ENCODE results near the gene UGT1A9.
"Not testable (repeated sequence)": the region's sequence is repeated elsewhere in the genome, so short reads cannot be mapped to it uniquely, and the experiment has no call there.

UGT1A9 gene

GRCh38 chr2:233681521-233682099 is 9.9 kb downstream of the UGT1A9 start, which contains the start of gene UGT1A7:
Gene UGT1A7, plus strand, starts transcription at chr2:233681901. Its CDS starts 37 bp downstream, at chr2:233681938.
- DNase-seq = no peak

GRCh38 chr2:233684640-233685039 is 12.9 kb downstream of the UGT1A9 start:
- no peak for DNase-seq

DNA sequence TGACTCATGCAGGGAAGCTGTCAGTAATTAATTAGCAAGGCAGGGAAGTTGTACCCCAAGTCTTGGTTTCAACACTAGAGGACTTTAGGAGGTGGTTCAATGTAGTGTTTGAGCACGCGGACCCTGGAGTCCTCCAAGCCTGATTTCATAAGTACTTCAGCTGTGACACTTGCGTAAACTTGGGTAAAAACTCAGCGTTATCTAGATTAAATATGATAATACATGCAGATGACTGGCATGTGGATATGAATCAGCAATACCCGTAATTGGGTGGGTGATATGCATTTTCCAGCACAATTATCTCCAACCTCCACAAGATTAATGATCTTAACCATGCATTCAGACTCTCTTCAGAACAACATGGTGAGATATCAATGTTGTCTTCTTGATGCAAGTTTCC is 15.2 kb downstream of the UGT1A9 start:
- DNase-seq = no peak

- no peak for DNase-seq
Observed at GRCh38 chr2:233688341-233688740, 16.6 kb downstream of the UGT1A9 start.

- DNase-seq = no peak
Observed at GRCh38 chr2:233689031-233689430, 17.3 kb downstream of the UGT1A9 start.

- no peak for DNase-seq
Observed at GRCh38 chr2:233689501-233689900, 17.8 kb downstream of the UGT1A9 start.

GRCh38 chr2:233690444-233690843 is 18.7 kb downstream of the UGT1A9 start:
- no peak for DNase-seq

- DNase-seq = no peak
Observed at GRCh38 chr2:233691443-233692433, 20.0 kb downstream of the UGT1A9 start.

- DNase-seq = no peak
Observed at GRCh38 chr2:233692648-233693047, 20.9 kb downstream of the UGT1A9 start, which contains the start of gene UGT1A6. Gene UGT1A6, plus strand, starts transcription at chr2:233692890. Its CDS starts 115 bp downstream, at chr2:233693005.

- no peak for DNase-seq
Observed at GRCh38 chr2:233693963-233694362, 22.3 kb downstream of the UGT1A9 start.

GRCh38 chr2:233698740-233699139 is 27.0 kb downstream of the UGT1A9 start:
- no peak for DNase-seq

- DNase-seq = no peak
Observed at GRCh38 chr2:233699424-233700027, 27.8 kb downstream of the UGT1A9 start.

- DNase-seq = no peak
Observed at GRCh38 chr2:233700028-233700635, 28.4 kb downstream of the UGT1A9 start.

- not testable (repeated sequence) for DNase-seq
Observed at GRCh38 chr2:233700842-233701241, 29.1 kb downstream of the UGT1A9 start.

DNA sequence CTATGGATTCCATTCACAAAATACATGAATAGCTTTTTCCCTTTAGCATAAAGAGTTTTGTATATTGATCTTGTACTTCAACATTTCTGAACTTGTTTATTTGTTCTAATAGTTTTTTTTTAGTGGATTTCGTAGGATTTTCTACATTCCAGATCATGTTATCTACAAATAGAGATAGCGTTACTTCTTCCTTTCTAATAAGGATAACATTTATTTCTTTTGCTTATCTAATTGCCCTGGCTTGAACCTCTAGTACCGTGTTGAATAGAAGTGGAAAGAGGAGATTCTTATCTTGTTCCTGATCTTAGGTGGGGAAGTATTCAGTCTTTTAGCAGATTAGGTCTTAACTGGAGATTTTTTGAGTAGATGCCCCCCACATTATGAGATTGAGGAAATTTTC is 30.5 kb downstream of the UGT1A9 start:
- DNase-seq = no peak

- DNase-seq = no peak
Observed at GRCh38 chr2:233705911-233706506, 34.3 kb downstream of the UGT1A9 start.

- no peak for DNase-seq
Observed at GRCh38 chr2:233706720-233707119, 35.0 kb downstream of the UGT1A9 start.

DNA sequence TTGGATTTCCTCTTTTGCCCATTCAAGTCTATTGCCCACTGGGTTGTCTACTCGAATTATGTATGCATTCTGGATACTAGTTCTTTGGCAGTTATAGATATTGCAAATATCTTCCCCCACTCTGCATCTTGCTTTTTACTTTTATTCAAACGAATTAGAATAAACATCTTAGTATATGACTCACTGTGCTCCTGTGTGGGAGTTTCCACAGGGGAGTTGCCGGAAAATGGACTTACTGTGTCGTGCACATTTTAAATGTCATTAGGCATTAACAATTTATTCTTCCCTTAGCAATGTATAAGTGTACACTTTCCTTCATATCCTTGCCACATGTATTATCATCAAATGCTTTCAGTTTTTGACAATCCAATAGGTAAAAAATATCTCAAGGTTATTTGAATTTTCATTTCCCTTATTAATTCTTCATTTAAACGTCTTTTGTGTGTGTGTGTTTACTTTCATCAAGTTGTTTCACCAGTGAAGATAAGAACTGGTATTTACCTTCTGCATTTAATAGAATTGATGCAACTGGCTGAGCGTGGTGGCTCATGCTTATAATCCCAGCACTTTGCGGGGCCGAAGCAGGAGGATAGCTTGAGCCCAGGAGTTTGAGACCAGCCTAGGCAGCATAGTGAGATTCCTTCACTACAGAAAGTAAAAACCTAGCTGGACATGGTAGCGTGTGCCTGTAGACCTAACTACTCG is 36.4 kb downstream of the UGT1A9 start:
- DNase-seq = no peak

DNA sequence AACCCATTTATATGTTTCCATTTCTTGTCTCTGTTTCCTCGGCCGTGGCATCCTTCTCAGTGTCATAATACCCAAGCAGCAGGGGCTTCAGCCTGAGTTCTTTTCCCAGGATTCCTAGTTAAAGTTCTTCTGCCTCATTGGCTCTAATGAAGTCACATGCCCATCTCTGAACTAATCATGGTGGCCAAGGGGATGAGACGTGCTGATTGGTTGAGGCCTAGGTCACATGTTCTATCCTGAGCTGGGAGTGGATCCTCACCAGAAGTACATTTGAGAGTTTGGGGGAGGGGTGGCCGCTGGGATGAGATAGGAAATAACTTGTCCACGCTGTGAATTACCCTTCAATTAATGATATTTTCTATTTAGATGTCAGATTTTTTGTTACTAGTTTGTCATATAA is 37.2 kb downstream of the UGT1A9 start:
- DNase-seq = no peak

DNA sequence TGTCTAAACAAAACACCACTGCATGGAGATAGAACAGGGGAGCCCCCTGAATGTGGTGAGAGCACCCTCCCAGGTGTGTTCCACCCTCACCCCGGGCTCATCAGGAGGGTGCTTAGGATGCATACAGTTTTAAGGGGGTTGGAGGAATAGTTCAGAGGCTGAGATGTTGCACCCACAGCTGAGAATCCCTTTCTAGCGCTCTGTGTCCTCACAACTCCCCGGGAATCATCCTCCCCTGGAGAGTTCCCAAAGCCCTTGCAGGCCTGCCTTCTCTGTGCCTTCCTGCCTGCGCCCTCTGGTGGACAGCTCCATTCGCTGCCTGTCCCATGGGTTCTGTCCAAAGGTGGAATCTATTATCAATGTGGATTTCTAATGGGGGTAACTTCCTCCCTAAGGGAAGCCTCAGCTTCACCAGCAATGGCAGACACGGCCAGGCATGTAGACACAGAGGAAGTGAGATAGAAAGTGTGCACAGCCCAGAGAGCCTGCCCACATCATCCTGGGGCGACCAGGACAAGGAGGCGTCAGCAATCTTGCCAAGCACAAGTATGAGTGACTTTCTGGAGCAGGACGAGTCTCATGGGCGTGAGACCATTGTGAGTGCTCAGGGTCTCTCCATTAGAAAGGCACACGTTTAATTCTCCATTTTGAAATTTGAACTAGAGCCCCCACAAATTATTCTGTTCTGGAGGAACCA is 39.8 kb downstream of the UGT1A9 start:
- peak; percentile 57 for DNase-seq

DNA sequence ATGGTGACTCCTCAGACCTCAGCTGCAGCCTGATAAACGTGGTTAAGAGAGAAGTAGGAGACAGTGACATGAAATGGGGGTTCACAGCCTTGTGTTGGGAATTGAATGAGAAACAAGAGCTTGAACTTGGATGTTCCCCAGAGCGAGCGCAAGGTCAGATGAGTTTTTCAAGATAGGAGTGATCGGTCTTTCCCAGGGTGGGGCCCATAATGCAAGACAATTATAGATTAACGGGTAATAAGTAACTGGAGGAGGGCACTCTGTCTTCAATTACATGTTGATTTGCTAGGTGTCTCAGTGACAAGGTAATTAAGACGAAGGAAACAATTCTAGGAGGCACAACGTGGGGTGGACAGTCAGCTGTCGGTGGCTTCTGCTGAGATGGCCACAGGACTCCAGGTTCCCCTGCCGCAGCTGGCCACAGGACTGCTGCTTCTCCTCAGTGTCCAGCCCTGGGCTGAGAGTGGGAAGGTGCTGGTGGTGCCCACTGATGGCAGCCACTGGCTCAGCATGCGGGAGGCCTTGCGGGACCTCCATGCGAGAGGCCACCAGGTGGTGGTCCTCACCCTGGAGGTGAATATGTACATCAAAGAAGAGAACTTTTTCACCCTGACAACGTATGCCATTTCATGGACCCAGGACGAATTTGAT is 41.0 kb downstream of the UGT1A9 start, which contains the start of gene UGT1A5:
Gene UGT1A5 (plus strand): TSS at position 297 of the 651 bp plus-strand sequence. CDS start 85 bp downstream, at position 382.
- DNase-seq = no peak
